Embryonic facial prominence (tissue), 1 donor: ENCODE results near the gene STT3B.

Source experiments
- DNase-seq: peaks from one replicate; pipeline ENCODE4 v3.0.0-alpha.2; 2016; ENCODE audit errors: extremely low spot score

The STT3B gene

GRCh38 chr3:31648286-31648968 lies 115.7 kb downstream of the STT3B start:
- DNase-seq: no peak

GRCh38 chr3:31652296-31652695 lies 119.6 kb downstream of the STT3B start:
- no peak for DNase-seq

- no peak for DNase-seq
Measured at GRCh38 chr3:31653464-31653863, 120.7 kb downstream of the STT3B start.

GRCh38 chr3:31654998-31655397 lies 122.3 kb downstream of the STT3B start:
- no peak for DNase-seq

GRCh38 chr3:31659246-31659645 lies 126.5 kb downstream of the STT3B start:
- DNase-seq: no peak

GRCh38 chr3:31661286-31661685 lies 128.6 kb downstream of the STT3B start:
- no peak for DNase-seq

- no peak for DNase-seq
Measured at GRCh38 chr3:31661993-31662670, 129.4 kb downstream of the STT3B start.

- DNase-seq: no peak
Measured at GRCh38 chr3:31664031-31664430, 131.3 kb downstream of the STT3B start.

- no peak for DNase-seq
Measured at GRCh38 chr3:31667582-31667981, 134.9 kb downstream of the STT3B start.

GRCh38 chr3:31668242-31668641 lies 135.5 kb downstream of the STT3B start:
- DNase-seq: no peak

GRCh38 chr3:31670136-31670535 lies 137.4 kb downstream of the STT3B start:
- DNase-seq: no peak

- no peak for DNase-seq
Measured at GRCh38 chr3:31670722-31671121, 138.0 kb downstream of the STT3B start.

GRCh38 chr3:31671451-31671850 lies 138.7 kb downstream of the STT3B start:
- DNase-seq: no peak

GRCh38 chr3:31671976-31672375 lies 139.3 kb downstream of the STT3B start:
- no peak for DNase-seq

- DNase-seq: no peak
Measured at GRCh38 chr3:31673950-31674349, 141.2 kb downstream of the STT3B start.

GRCh38 chr3:31676556-31676955 lies 143.8 kb downstream of the STT3B start:
- DNase-seq: no peak

- DNase-seq: no peak
Measured at GRCh38 chr3:31680072-31680870, 147.5 kb downstream of the STT3B start.
